H9 (cell line): ENCODE measurements around the gene TMEM242. TPM values are rescaled to one million over a fixed set of nuclear protein-coding genes. Genes with fewer than 3 reads are reported as not detected.

Experiments
- DNase-seq: peaks from one replicate; pipeline ENCODE4 v3.0.0-alpha.2; 2017
- H2AFZ ChIP-seq: one replicate; pipeline ENCODE4 v1.6.1; 2013; ENCODE audit warnings: mild to moderate bottlenecking, low read length, control low read depth, moderate library complexity
- H2AK5ac ChIP-seq: 2 replicates; pipeline ENCODE4 v1.6.1; 2013; ENCODE audit warnings: low read length, control low read depth, mixed read lengths; ENCODE audit not compliant: insufficient read length
- H2BK120ac ChIP-seq: one replicate; pipeline ENCODE4 v1.6.1; 2013; ENCODE audit warnings: low read depth, mild to moderate bottlenecking, low read length, control low read depth, inconsistent platforms; ENCODE audit not compliant: poor library complexity, severe bottlenecking
- H2BK12ac ChIP-seq: 2 replicates; pipeline ENCODE4 v1.6.1; 2013; ENCODE audit warnings: low read length, control low read depth, mixed read lengths, low read depth; ENCODE audit not compliant: insufficient read length
- H2BK15ac ChIP-seq: 2 replicates; pipeline ENCODE4 v1.6.1; 2013; ENCODE audit warnings: low read depth, low read length, control low read depth
- H2BK20ac ChIP-seq: one replicate; pipeline ENCODE4 v1.6.1; 2013; ENCODE audit warnings: low read depth, mild to moderate bottlenecking, low read length, control low read depth, inconsistent platforms; ENCODE audit not compliant: poor library complexity, severe bottlenecking
- H2BK5ac ChIP-seq: 2 replicates; pipeline ENCODE4 v1.6.1; 2013; ENCODE audit warnings: low read length, control low read depth, mixed read lengths; ENCODE audit not compliant: insufficient read length
- H3K14ac ChIP-seq: 2 replicates; pipeline ENCODE4 v1.6.1; 2013; ENCODE audit warnings: low read length, control low read depth; ENCODE audit not compliant: insufficient read depth
- H3K18ac ChIP-seq: 2 replicates; pipeline ENCODE4 v1.6.1; 2013; ENCODE audit warnings: low read depth, mild to moderate bottlenecking, mixed read lengths, low read length, control low read depth; ENCODE audit not compliant: insufficient read length
- H3K23ac ChIP-seq: 2 replicates; pipeline ENCODE4 v1.6.1; 2013; ENCODE audit warnings: low read length, control low read depth, mixed read lengths, low read depth; ENCODE audit not compliant: insufficient read length
- H3K23me2 ChIP-seq: 2 replicates; pipeline ENCODE4 v1.6.1; 2013; ENCODE audit warnings: low read depth, mild to moderate bottlenecking, mixed read lengths, low read length, control low read depth; ENCODE audit not compliant: insufficient read length, poor library complexity, severe bottlenecking
- H3K27ac ChIP-seq: 2 replicates; pipeline ENCODE4 v1.5.1; 2013; ENCODE audit warnings: low read length, control low read depth, mixed read lengths, low read depth; ENCODE audit not compliant: insufficient read length
- H3K27me3 ChIP-seq: 2 replicates; pipeline ENCODE4 v1.6.1; 2013; ENCODE audit warnings: low read length, control low read depth, inconsistent platforms; ENCODE audit not compliant: insufficient read depth
- H3K4ac ChIP-seq: 2 replicates; pipeline ENCODE4 v1.6.1; 2013; ENCODE audit warnings: low read depth, mild to moderate bottlenecking, control low read depth, inconsistent platforms, low read length, moderate library complexity
- H3K4me1 ChIP-seq: 2 replicates; pipeline ENCODE4 v1.6.1; 2013; ENCODE audit warnings: low read length, control low read depth, inconsistent platforms; ENCODE audit not compliant: insufficient read depth
- H3K4me2 ChIP-seq: 2 replicates; pipeline ENCODE4 v1.6.1; 2013; ENCODE audit warnings: low read length, control low read depth, mixed read lengths; ENCODE audit not compliant: insufficient read length, insufficient read depth
- H3K56ac ChIP-seq: 2 replicates; pipeline ENCODE4 v1.6.1; 2013; ENCODE audit warnings: low read depth, mild to moderate bottlenecking, mixed read lengths, low read length, control low read depth; ENCODE audit not compliant: insufficient read length
- H3K79me1 ChIP-seq: 2 replicates; pipeline ENCODE4 v1.6.1; 2013; ENCODE audit warnings: low read depth, mild to moderate bottlenecking, moderate library complexity, low read length, control low read depth, inconsistent platforms; ENCODE audit not compliant: insufficient read depth, poor library complexity, severe bottlenecking
- H3K79me2 ChIP-seq: 2 replicates; pipeline ENCODE4 v1.6.1; 2013; ENCODE audit warnings: low read length, control low read depth, inconsistent platforms; ENCODE audit not compliant: insufficient read depth
- H3K9ac ChIP-seq: 2 replicates; pipeline ENCODE4 v1.6.1; 2013; ENCODE audit warnings: low read length, control low read depth, mixed read lengths; ENCODE audit not compliant: insufficient read length; ENCODE audit errors: extremely low read depth
- H3K9me3 ChIP-seq: one replicate; pipeline ENCODE4 v1.6.1; 2013; ENCODE audit warnings: low read depth, low read length, inconsistent platforms; ENCODE audit not compliant: control insufficient read depth
- H3T11ph ChIP-seq: one replicate; pipeline ENCODE4 v1.6.1; 2013; ENCODE audit warnings: mild to moderate bottlenecking, low read length, control low read depth, inconsistent platforms
- H4K20me1 ChIP-seq: one replicate; pipeline ENCODE4 v1.6.1; 2013; ENCODE audit not compliant: control insufficient read depth, insufficient read length, insufficient read depth
- H4K5ac ChIP-seq: 2 replicates; pipeline ENCODE4 v1.6.1; 2013; ENCODE audit warnings: low read depth, mild to moderate bottlenecking, mixed read lengths, low read length, control low read depth; ENCODE audit not compliant: insufficient read length
- H4K8ac ChIP-seq: replicated peaks from 2 replicates; pipeline ENCODE4 v1.6.1; 2013; ENCODE audit warnings: low read length, control low read depth, mixed read lengths, low read depth; ENCODE audit not compliant: insufficient read length
- H4K91ac ChIP-seq: 2 replicates; pipeline ENCODE4 v1.6.1; 2013; ENCODE audit warnings: low read depth, mild to moderate bottlenecking, moderate library complexity, mixed read lengths, low read length, control low read depth; ENCODE audit not compliant: insufficient read length
- H3K27ac Mint-ChIP-seq, 3 experiments: 2 replicates in 2 of 3; 3 replicates in 1 of 3; pipeline ENCODE4 v1.8.0; 2020 to 2021; ENCODE audit warnings: mixed read lengths in 3 of 3, mild to moderate bottlenecking in 1 of 3, moderate library complexity in 1 of 3
- H3K27me3 Mint-ChIP-seq: 2 replicates; pipeline ENCODE4 v1.8.0; 2021; ENCODE audit warnings: low read depth, mild to moderate bottlenecking, moderate library complexity, mixed read lengths
- H3K36me3 Mint-ChIP-seq, 3 experiments: 2 replicates in 2 of 3; 3 replicates in 1 of 3; pipeline ENCODE4 v1.8.0; 2020 to 2021; ENCODE audit warnings: low read depth in 3 of 3, mixed read lengths in 3 of 3; ENCODE audit not compliant: insufficient read depth in 1 of 3
- H3K4me1 Mint-ChIP-seq, 2 experiments: 2 replicates each; pipeline ENCODE4 v1.8.0; 2020; ENCODE audit warnings: mixed read lengths in 2 of 2
- H3K4me3 Mint-ChIP-seq, 2 experiments: 2 replicates in 1 of 2; 3 replicates in 1 of 2; pipeline ENCODE4 v1.8.0; 2020 to 2021; ENCODE audit warnings: mild to moderate bottlenecking in 2 of 2, mixed read lengths in 2 of 2, moderate library complexity in 1 of 2
- H3K9me3 Mint-ChIP-seq, 2 experiments: 2 replicates in 1 of 2; 3 replicates in 1 of 2; pipeline ENCODE4 v1.8.0; 2020; ENCODE audit warnings: mild to moderate bottlenecking in 2 of 2, mixed read lengths in 2 of 2, moderate library complexity in 1 of 2
- CTCF ChIP-seq: fragments of 200-600 bp; sonication (generic); conservative IDR thresholded peaks from 3 replicates; pipeline ENCODE4 v1.8.0; 2021; ENCODE audit warnings: antibody characterized with exemption, mild to moderate bottlenecking
- WGBS: extraction: QIAGEN DNeasy Blood & Tissue Kit; methylation state at CpG from one replicate; pipeline ENCODE4 v1.1.7; 2013; ENCODE audit warnings: missing lambda C conversion rate, low lambda C conversion rate, mixed read lengths; ENCODE audit not compliant: insufficient read length; ENCODE audit errors: extremely low coverage; 5-methylcytosine and 5-hydroxymethylcytosine counted together
- total RNA-seq: library from RNA; stranded (reverse); gene quantifications from 2 replicates; pipeline ENCODE4 v1.2.1, GENCODE V29; 2021

TMEM242 gene
- total RNA-seq, 1 experiment from 2014 or later, result 10.5 TPM

- no peak overlapping the region for H2BK12ac ChIP-seq
- no peaks in the 10 kb centered on the region for H4K20me1 ChIP-seq
- H2BK120ac ChIP-seq, result no peak overlapping the region
- H3K27ac ChIP-seq, result no peak overlapping the region
- H2AK5ac ChIP-seq, result no peak overlapping the region
- no peak overlapping the region for H3K56ac ChIP-seq
- no peaks in the 10 kb centered on the region for H3K4me1 ChIP-seq
- H2AFZ ChIP-seq, result no peak overlapping the region
- no peaks in the 10 kb centered on the region for H3K23me2 ChIP-seq
- H3K9ac ChIP-seq, result no peak overlapping the region
- no peak overlapping the region for H3K23ac ChIP-seq
- DNase-seq, result no peak
- no peaks in the 10 kb centered on the region for H3K79me1 ChIP-seq
- no CpG with 5 or more reads among the region's 8 CpGs for WGBS
- H3K4me2 ChIP-seq, result no peak overlapping the region
- no peak overlapping the region for H3K4ac ChIP-seq
- Mint-ChIP-seq H3K4me1 (peaks cover 0 to 2% of the 10 kb centered on the region in 2 experiments; a peak in 2 of 4 replicates), H3K27ac (no peak overlapping the region), H3K36me3 (peaks cover 0 to 8% (median 0%) of the 10 kb centered on the region in 3 experiments; a peak in 2 of 7 replicates), H3K9me3 (peaks cover 6 to 8% of the 10 kb centered on the region in 2 experiments; a peak in 4 of 5 replicates), H3K4me3 (no peak overlapping the region), H3K27me3 (peaks cover 11% of the 10 kb centered on the region)
- no peaks in the 10 kb centered on the region for H3K27me3 ChIP-seq
- no peak overlapping the region for H3K18ac ChIP-seq
- no peaks in the 10 kb centered on the region for H3K9me3 ChIP-seq
- H3K14ac ChIP-seq, result no peak overlapping the region
- H2BK20ac ChIP-seq, result no peak overlapping the region
- no peak overlapping the region for H2BK5ac ChIP-seq
- no peak overlapping the region for H4K91ac ChIP-seq
- H4K5ac ChIP-seq, result no peak overlapping the region
- H2BK15ac ChIP-seq, result no peak overlapping the region
- no peak overlapping the region for H3T11ph ChIP-seq
- no peaks in the 10 kb centered on the region for H3K79me2 ChIP-seq
- no peak for TF ChIP-seq CTCF
- no peak overlapping the region for H4K8ac ChIP-seq
Observed at GRCh38 chr6:157251586-157252247, 71.6 kb downstream of the TMEM242 start.
